ENCODE measurements around the gene IKZF1.

IKZF1 gene

GRCh38 chr7:50418086-50418515 lies 113.6 kb downstream of the IKZF1 start:
- Histone ChIP-seq H3K27ac (ENCODE audit: insufficient read depth in 1 of 2, low read depth in 1 of 2, low read length in 2 of 2, poor library complexity in 1 of 2, severe bottlenecking in 2 of 2) (no peak overlapping the region), H3K36me3 (ENCODE audit: control insufficient read depth in 4 of 4, insufficient read depth in 4 of 4, low read length in 3 of 4) (no peaks in the 10 kb centered on the region), H3K4me3 (ENCODE audit: control insufficient read depth in 1 of 7, extremely low read depth in 1 of 7, insufficient read depth in 4 of 7, low read depth in 2 of 7, low read length in 6 of 7) (no peak overlapping the region), H3K9me3 (ENCODE audit: control extremely low read depth in 1 of 5, control insufficient read depth in 4 of 5, insufficient read depth in 2 of 5, low read depth in 1 of 5, low read length in 4 of 5) (no peaks in the 10 kb centered on the region), H3K4me1 (ENCODE audit: control extremely low read depth in 1 of 4, control insufficient read depth in 4 of 4, insufficient read depth in 4 of 4, low read length in 3 of 4) (peaks cover 7 to 29% (median 15%) of the 10 kb centered on the region in 4 experiments), H3K27me3 (replicated peaks in 2 of 5; ENCODE audit: control insufficient read depth in 4 of 5, insufficient read depth in 5 of 5, low read length in 4 of 5) (no peaks in the 10 kb centered on the region)
- WGBS (ENCODE audit: insufficient coverage) = 7% methylated on average over 4 of the region's 4 CpGs
- CTCF ChIA-PET = interaction anchor here (0.8 to 7.6 kb wide), 43 partner anchors 11 to 744 kb away, joined by 3 to 63 read pairs (median 5); partner anchors contain the start of gene ZPBP
- DNase-seq = peak; percentile 79 to 84 (median 83)
- POLR2A ChIA-PET = no interaction called here

GRCh38 chr7:50418526-50419290 lies 114.2 kb downstream of the IKZF1 start:
- no peaks in the 10 kb centered on the region for H3K36me3 ChIP-seq (ENCODE audit: control insufficient read depth in 4 of 4, insufficient read depth in 4 of 4, low read length in 3 of 4)
- POLR2A ChIA-PET = no interaction called here
- peaks cover 7 to 29% (median 15%) of the 10 kb centered on the region in 4 experiments for H3K4me1 ChIP-seq (ENCODE audit: control extremely low read depth in 1 of 4, control insufficient read depth in 4 of 4, insufficient read depth in 4 of 4, low read length in 3 of 4)
- no peaks in the 10 kb centered on the region for H3K27me3 ChIP-seq (replicated peaks in 2 of 5; ENCODE audit: control insufficient read depth in 4 of 5, insufficient read depth in 5 of 5, low read length in 4 of 5)
- no peaks in the 10 kb centered on the region for H3K9me3 ChIP-seq (ENCODE audit: control extremely low read depth in 1 of 5, control insufficient read depth in 4 of 5, insufficient read depth in 2 of 5, low read depth in 1 of 5, low read length in 4 of 5)
- CTCF ChIA-PET = interaction anchor here (0.8 to 7.6 kb wide), 37 partner anchors 10 to 743 kb away, joined by 3 to 63 read pairs (median 5); partner anchors contain the start of gene ZPBP
- WGBS (ENCODE audit: insufficient coverage) = 92% methylated on average over 14 of the region's 14 CpGs
- H3K27ac ChIP-seq (ENCODE audit: insufficient read depth in 1 of 2, low read depth in 1 of 2, low read length in 2 of 2, poor library complexity in 1 of 2, severe bottlenecking in 2 of 2) = no peak overlapping the region
- no peak overlapping the region for H3K4me3 ChIP-seq (ENCODE audit: control insufficient read depth in 1 of 7, extremely low read depth in 1 of 7, insufficient read depth in 4 of 7, low read depth in 2 of 7, low read length in 6 of 7)
- no peak for DNase-seq

GRCh38 chr7:50421043-50421442 lies 116.5 kb downstream of the IKZF1 start:
- ChIA-PET CTCF (interaction anchor here (0.5 to 7.6 kb wide), 10 partner anchors 8 to 742 kb away, joined by 3 to 63 read pairs (median 3); no protein-coding TSS in a partner anchor), POLR2A (no interaction called here)
- DNase-seq = no peak
- Histone ChIP-seq H3K27ac (ENCODE audit: insufficient read depth in 1 of 2, low read depth in 1 of 2, low read length in 2 of 2, poor library complexity in 1 of 2, severe bottlenecking in 2 of 2) (no peak overlapping the region), H3K36me3 (ENCODE audit: control insufficient read depth in 4 of 4, insufficient read depth in 4 of 4, low read length in 3 of 4) (no peaks in the 10 kb centered on the region), H3K9me3 (ENCODE audit: control extremely low read depth in 1 of 5, control insufficient read depth in 4 of 5, insufficient read depth in 2 of 5, low read depth in 1 of 5, low read length in 4 of 5) (no peaks in the 10 kb centered on the region), H3K4me3 (ENCODE audit: control insufficient read depth in 1 of 7, extremely low read depth in 1 of 7, insufficient read depth in 4 of 7, low read depth in 2 of 7, low read length in 6 of 7) (no peak overlapping the region), H3K27me3 (replicated peaks in 2 of 5; ENCODE audit: control insufficient read depth in 4 of 5, insufficient read depth in 5 of 5, low read length in 4 of 5) (no peaks in the 10 kb centered on the region), H3K4me1 (ENCODE audit: control extremely low read depth in 1 of 4, control insufficient read depth in 4 of 4, insufficient read depth in 4 of 4, low read length in 3 of 4) (peaks cover 6 to 24% (median 12%) of the 10 kb centered on the region in 4 experiments)
- WGBS (ENCODE audit: insufficient coverage) = 89% methylated on average over 3 of the region's 3 CpGs

- no peak for DNase-seq
- H3K4me3 ChIP-seq (ENCODE audit: control insufficient read depth in 1 of 7, extremely low read depth in 1 of 7, insufficient read depth in 4 of 7, low read depth in 2 of 7, low read length in 6 of 7) = no peak overlapping the region
- no peaks in the 10 kb centered on the region for H3K9me3 ChIP-seq (ENCODE audit: control extremely low read depth in 1 of 5, control insufficient read depth in 4 of 5, insufficient read depth in 2 of 5, low read depth in 1 of 5, low read length in 4 of 5)
- WGBS (ENCODE audit: insufficient coverage) = 100% methylated on average over 6 of the region's 6 CpGs
- CTCF ChIA-PET = interaction anchor here (0.6 to 7.6 kb wide), 6 partner anchors 9 to 329 kb away, joined by 3 to 63 read pairs (median 5); no protein-coding TSS in a partner anchor
- H3K27me3 ChIP-seq (replicated peaks in 2 of 5; ENCODE audit: control insufficient read depth in 4 of 5, insufficient read depth in 5 of 5, low read length in 4 of 5) = no peaks in the 10 kb centered on the region
- POLR2A ChIA-PET = no interaction called here
- H3K36me3 ChIP-seq (ENCODE audit: control insufficient read depth in 4 of 4, insufficient read depth in 4 of 4, low read length in 3 of 4) = no peaks in the 10 kb centered on the region
- H3K4me1 ChIP-seq (ENCODE audit: control extremely low read depth in 1 of 4, control insufficient read depth in 4 of 4, insufficient read depth in 4 of 4, low read length in 3 of 4) = peaks cover 0 to 6% (median 0%) of the 10 kb centered on the region in 4 experiments
- H3K27ac ChIP-seq (ENCODE audit: insufficient read depth in 1 of 2, low read depth in 1 of 2, low read length in 2 of 2, poor library complexity in 1 of 2, severe bottlenecking in 2 of 2) = no peak overlapping the region
Measured at GRCh38 chr7:50422858-50423257, 118.3 kb downstream of the IKZF1 start.

- Histone ChIP-seq H3K27me3 (replicated peaks in 2 of 5; ENCODE audit: control insufficient read depth in 4 of 5, insufficient read depth in 5 of 5, low read length in 4 of 5) (no peaks in the 10 kb centered on the region), H3K36me3 (ENCODE audit: control insufficient read depth in 4 of 4, insufficient read depth in 4 of 4, low read length in 3 of 4) (no peaks in the 10 kb centered on the region), H3K4me1 (ENCODE audit: control extremely low read depth in 1 of 4, control insufficient read depth in 4 of 4, insufficient read depth in 4 of 4, low read length in 3 of 4) (no peaks in the 10 kb centered on the region), H3K4me3 (ENCODE audit: control insufficient read depth in 1 of 7, extremely low read depth in 1 of 7, insufficient read depth in 4 of 7, low read depth in 2 of 7, low read length in 6 of 7) (no peak overlapping the region), H3K9me3 (ENCODE audit: control extremely low read depth in 1 of 5, control insufficient read depth in 4 of 5, insufficient read depth in 2 of 5, low read depth in 1 of 5, low read length in 4 of 5) (no peaks in the 10 kb centered on the region), H3K27ac (ENCODE audit: insufficient read depth in 1 of 2, low read depth in 1 of 2, low read length in 2 of 2, poor library complexity in 1 of 2, severe bottlenecking in 2 of 2) (no peak overlapping the region)
- DNase-seq = no peak
- 90% methylated on average over 2 of the region's 4 CpGs for WGBS (ENCODE audit: insufficient coverage)
- POLR2A ChIA-PET = no interaction called here
- CTCF ChIA-PET = interaction anchor here (0.6 to 1.9 kb wide), 7 partner anchors 15 to 304 kb away, joined by 3 to 6 read pairs (median 3); no protein-coding TSS in a partner anchor
Measured at GRCh38 chr7:50423860-50424259, 119.3 kb downstream of the IKZF1 start.

GRCh38 chr7:50425318-50425717 lies 120.8 kb downstream of the IKZF1 start:
- ChIA-PET POLR2A (no interaction called here), CTCF (interaction anchor here (1.3 to 1.9 kb wide), 4 partner anchors 14 to 711 kb away, joined by 3 to 6 read pairs (median 6); no protein-coding TSS in a partner anchor)
- WGBS (ENCODE audit: insufficient coverage) = 100% methylated on average over 5 of the region's 6 CpGs
- no peak for DNase-seq
- H3K27ac ChIP-seq (ENCODE audit: insufficient read depth in 1 of 2, low read depth in 1 of 2, low read length in 2 of 2, poor library complexity in 1 of 2, severe bottlenecking in 2 of 2) = no peak overlapping the region
- no peaks in the 10 kb centered on the region for H3K4me1 ChIP-seq (ENCODE audit: control extremely low read depth in 1 of 4, control insufficient read depth in 4 of 4, insufficient read depth in 4 of 4, low read length in 3 of 4)
- no peaks in the 10 kb centered on the region for H3K27me3 ChIP-seq (replicated peaks in 2 of 5; ENCODE audit: control insufficient read depth in 4 of 5, insufficient read depth in 5 of 5, low read length in 4 of 5)
- no peaks in the 10 kb centered on the region for H3K36me3 ChIP-seq (ENCODE audit: control insufficient read depth in 4 of 4, insufficient read depth in 4 of 4, low read length in 3 of 4)
- peaks cover 0 to 1% (median 0%) of the 10 kb centered on the region in 5 experiments for H3K9me3 ChIP-seq (ENCODE audit: control extremely low read depth in 1 of 5, control insufficient read depth in 4 of 5, insufficient read depth in 2 of 5, low read depth in 1 of 5, low read length in 4 of 5)
- H3K4me3 ChIP-seq (ENCODE audit: control insufficient read depth in 1 of 7, extremely low read depth in 1 of 7, insufficient read depth in 4 of 7, low read depth in 2 of 7, low read length in 6 of 7) = no peak overlapping the region
